Mesodermal cell (in vitro differentiated cells): ENCODE results near the gene FAM151A.

Source experiments
- H3K27ac ChIP-seq: 2 replicates; pipeline ENCODE4 v1.7.0; 2013; ENCODE audit warnings: mild to moderate bottlenecking, low read depth, low read length, moderate library complexity; ENCODE audit not compliant: severe bottlenecking
- H3K36me3 ChIP-seq: 2 replicates; pipeline ENCODE4 v1.7.1; 2013; ENCODE audit warnings: mild to moderate bottlenecking, low read length, moderate library complexity; ENCODE audit not compliant: control insufficient read depth, insufficient read depth
- H3K4me1 ChIP-seq: one replicate; pipeline ENCODE4 v1.7.1; 2013; ENCODE audit warnings: mild to moderate bottlenecking, low read length; ENCODE audit not compliant: insufficient read depth, control insufficient read depth, poor library complexity, severe bottlenecking
- H3K4me3 ChIP-seq: 2 replicates; pipeline ENCODE4 v1.7.0; 2013; ENCODE audit warnings: low read length, control low read depth, mild to moderate bottlenecking; ENCODE audit not compliant: insufficient read depth, poor library complexity, severe bottlenecking; ENCODE audit errors: extremely low read depth
- H3K9me3 ChIP-seq: 2 replicates; pipeline ENCODE4 v1.7.1; 2013; ENCODE audit warnings: mild to moderate bottlenecking, low read length, moderate library complexity; ENCODE audit not compliant: control insufficient read depth
- WGBS, 2 experiments: methylation state at CpG; one replicate each; pipeline ENCODE4 v1.1.5; 2013; ENCODE audit warnings: missing lambda C conversion rate in 2 of 2; ENCODE audit not compliant: insufficient coverage in 2 of 2; 5-methylcytosine and 5-hydroxymethylcytosine counted together

Gene FAM151A

GRCh38 chr1:54591127-54591756 is 32.1 kb downstream of the FAM151A start:
- Histone ChIP-seq H3K27ac (no peak overlapping the region), H3K9me3 (no peaks in the 10 kb centered on the region), H3K4me1 (no peaks in the 10 kb centered on the region), H3K4me3 (no peak overlapping the region), H3K36me3 (no peaks in the 10 kb centered on the region)
- WGBS, 2 experiments: 83 to 94% methylated on average over 1 to 3 of the region's 5 CpGs

- Histone ChIP-seq H3K36me3 (no peaks in the 10 kb centered on the region), H3K27ac (no peak overlapping the region), H3K9me3 (no peaks in the 10 kb centered on the region), H3K4me3 (no peak overlapping the region), H3K4me1 (no peaks in the 10 kb centered on the region)
- 79% methylated on average over 2 of the region's 2 CpGs; no CpG with 5 or more reads in 1 of the 2 experiments for WGBS, 2 experiments
Measured at GRCh38 chr1:54588377-54588776, 34.9 kb downstream of the FAM151A start.

DNA sequence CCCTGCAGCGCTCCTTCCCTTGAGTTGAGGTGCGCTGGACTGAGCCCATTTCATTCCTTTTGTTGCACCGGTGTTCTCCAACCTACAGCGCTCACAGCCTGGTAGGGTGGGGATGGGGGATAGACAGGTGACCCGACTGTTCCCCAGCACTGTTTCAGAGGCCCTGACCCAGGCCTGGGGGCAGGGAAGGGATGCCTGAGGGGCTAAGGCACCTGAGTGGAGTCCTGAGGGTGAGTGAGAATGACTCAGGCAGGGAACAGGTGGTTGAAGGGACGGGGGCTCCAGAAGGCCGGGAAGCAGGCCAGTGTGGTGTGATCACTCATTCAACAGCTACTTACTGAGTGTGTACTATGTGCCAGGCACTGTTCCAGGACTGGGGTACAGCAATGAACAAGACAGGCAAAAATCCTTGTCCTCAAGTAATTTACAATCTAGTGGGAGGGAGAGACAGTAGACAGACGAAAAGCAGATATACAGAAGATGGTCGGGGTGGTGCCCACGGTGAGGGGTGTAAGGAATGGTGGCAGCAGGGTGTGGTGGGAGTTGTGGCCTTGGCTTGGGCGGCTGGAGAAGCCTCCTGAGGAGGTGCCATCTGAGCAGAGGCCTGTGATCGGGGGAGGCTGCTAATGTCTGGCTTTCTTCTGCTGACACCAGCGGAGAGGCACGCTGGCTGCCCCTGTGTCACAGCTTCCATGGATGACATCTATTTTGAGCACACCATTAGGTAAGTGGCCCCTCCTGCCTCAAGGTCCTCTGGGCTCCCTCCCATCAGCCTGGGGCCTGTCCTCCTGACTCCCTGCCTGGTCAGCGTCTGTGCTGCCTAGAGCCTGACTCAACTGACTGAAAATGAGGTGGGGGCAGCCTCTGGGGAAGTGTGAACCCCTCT is 37.9 kb downstream of the FAM151A start:
- no peaks in the 10 kb centered on the region for H3K4me1 ChIP-seq
- no peak overlapping the region for H3K4me3 ChIP-seq
- H3K9me3 ChIP-seq: no peaks in the 10 kb centered on the region
- 91 to 94% methylated on average over 10 to 13 of the region's 15 CpGs for WGBS, 2 experiments
- H3K36me3 ChIP-seq: no peaks in the 10 kb centered on the region
- no peak overlapping the region for H3K27ac ChIP-seq

DNA sequence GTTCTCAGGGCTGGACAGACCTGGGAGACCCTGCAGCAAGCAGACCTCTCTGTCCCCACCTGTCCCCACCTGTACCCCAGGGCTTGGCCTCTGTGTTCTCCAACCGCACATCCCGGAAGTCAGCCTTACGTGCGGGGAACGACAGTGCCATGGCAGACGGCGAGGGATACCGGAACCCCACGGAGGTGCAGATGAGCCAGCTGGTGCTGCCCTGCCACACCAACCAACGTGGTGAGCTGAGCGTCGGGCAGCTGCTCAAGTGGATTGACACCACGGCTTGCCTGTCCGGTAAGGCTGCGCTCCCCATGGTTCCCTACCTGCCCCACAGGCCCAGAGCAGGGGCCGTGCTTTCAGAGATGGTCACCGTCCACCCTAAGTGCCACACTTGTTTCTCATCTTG is 38.8 kb downstream of the FAM151A start:
- H3K4me1 ChIP-seq: peaks cover 2% of the 10 kb centered on the region
- no peak overlapping the region for H3K27ac ChIP-seq
- no peak overlapping the region for H3K4me3 ChIP-seq
- no peaks in the 10 kb centered on the region for H3K36me3 ChIP-seq
- 96 to 97% methylated on average over 17 of the region's 17 CpGs for WGBS, 2 experiments
- H3K9me3 ChIP-seq: no peaks in the 10 kb centered on the region

DNA sequence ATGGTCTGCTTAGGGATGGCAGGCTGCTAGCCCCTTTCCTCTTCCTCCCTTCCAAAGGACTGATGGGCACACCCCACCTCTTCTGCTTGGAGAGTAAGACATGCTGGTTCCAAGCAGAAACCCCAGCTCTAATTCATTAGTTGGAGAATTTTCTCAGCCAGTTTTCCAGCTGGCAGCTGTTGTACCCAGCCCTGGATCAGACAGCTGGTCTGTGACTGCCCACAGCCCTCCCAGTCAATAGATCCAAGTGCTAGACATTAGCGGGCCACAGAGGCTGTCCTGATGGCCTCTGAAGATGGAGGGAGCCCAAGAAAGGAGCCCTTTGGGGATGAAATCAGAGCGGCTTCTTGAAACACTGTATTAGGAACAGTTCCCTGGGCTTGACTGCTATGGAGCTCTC is 39.5 kb downstream of the FAM151A start:
- H3K4me3 ChIP-seq: no peak overlapping the region
- H3K9me3 ChIP-seq: no peaks in the 10 kb centered on the region
- H3K27ac ChIP-seq: no peak overlapping the region
- 100% methylated on average over 2 of the region's 2 CpGs for WGBS, 2 experiments
- peaks cover 8% of the 10 kb centered on the region for H3K4me1 ChIP-seq
- H3K36me3 ChIP-seq: no peaks in the 10 kb centered on the region

DNA sequence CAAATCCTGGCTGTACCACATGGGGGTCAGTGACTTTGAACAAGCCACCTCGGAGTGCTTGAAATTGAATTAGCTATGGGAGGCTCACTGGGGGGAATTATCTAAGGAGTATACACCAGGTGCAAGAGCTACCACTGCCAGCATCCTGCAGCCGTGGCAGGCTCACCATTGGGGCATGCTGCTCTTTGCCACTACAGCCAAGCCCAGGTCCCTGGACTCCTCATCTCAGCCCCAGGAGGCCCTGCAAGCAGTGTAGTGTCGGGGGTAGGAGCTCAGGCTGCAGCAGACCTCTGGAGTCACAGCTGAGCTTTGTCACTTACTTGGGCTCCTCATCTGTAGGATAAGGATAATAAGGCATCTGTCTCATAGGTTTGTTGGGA is 40.0 kb downstream of the FAM151A start:
- Histone ChIP-seq H3K4me3 (no peak overlapping the region), H3K4me1 (peaks cover 8% of the 10 kb centered on the region), H3K36me3 (no peaks in the 10 kb centered on the region), H3K9me3 (no peaks in the 10 kb centered on the region), H3K27ac (no peak overlapping the region)
- 80 to 92% methylated on average over 2 of the region's 3 CpGs for whole genome bisulfite sequencing, 2 experiments

DNA sequence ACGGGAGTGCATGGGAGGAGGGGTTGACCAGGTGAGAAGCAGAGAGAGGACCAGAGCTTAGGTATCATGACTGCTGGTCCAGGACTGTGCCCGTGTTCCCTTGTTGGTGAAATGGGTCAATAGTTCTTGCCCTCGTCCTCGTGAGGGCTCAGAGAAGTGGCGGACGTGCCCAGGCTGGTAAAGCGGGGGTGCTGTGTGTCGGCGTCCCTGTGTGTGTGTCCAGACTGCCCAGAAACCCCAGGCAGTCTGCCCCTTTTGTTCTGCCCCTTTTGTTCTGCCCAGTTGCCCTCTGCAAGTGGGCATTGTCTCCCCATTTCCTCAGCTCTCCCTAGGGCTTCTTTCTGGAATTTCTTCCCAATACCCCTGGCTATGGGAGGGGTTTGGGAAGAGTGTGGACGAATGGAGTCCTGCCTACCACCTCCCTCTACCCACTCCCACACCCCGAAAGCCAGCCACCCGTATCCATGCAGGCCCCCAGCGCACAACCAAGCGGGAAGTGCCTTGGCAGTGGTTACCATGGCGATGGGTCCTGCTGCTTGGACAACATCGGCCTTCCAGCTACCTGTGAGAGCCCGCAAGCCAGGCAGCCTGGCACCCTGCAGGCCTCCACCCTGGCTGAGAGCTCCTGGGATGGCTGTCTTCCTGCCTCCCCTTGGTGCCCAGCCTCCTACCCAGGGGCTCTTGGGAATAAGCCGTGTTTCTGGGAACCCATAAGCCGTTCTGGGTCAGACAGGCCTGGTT is 40.6 kb downstream of the FAM151A start:
- Histone ChIP-seq H3K4me3 (no peak overlapping the region), H3K27ac (no peak overlapping the region), H3K36me3 (no peaks in the 10 kb centered on the region), H3K4me1 (peaks cover 8% of the 10 kb centered on the region), H3K9me3 (no peaks in the 10 kb centered on the region)
- 80 to 81% methylated on average over 15 to 18 of the region's 19 CpGs for WGBS, 2 experiments

DNA sequence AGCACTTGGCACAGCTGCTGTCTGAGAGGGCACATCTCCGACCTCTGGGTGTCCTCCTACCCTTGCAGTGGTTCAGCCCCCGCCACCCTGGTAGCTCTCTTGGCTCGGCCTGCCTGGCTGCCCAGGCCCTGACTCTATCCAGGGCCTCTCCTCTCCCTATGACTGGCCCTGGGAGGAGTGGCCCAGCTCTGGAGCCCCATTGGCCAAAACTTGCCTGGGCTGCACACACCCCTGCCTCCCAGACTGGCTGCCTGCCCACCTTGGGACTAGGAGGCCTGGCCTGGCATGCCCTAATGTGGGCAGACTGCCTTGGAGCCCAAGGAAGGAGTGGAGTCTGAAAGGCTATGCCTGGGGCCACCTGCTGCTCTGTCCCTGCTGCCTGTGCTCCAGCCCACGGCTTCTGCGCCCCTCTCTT is 41.7 kb downstream of the FAM151A start:
- WGBS, 2 experiments: 83 to 92% methylated on average over 5 of the region's 5 CpGs
- no peak overlapping the region for H3K4me3 ChIP-seq
- no peaks in the 10 kb centered on the region for H3K9me3 ChIP-seq
- no peak overlapping the region for H3K27ac ChIP-seq
- peaks cover 8% of the 10 kb centered on the region for H3K4me1 ChIP-seq
- H3K36me3 ChIP-seq: no peaks in the 10 kb centered on the region

DNA sequence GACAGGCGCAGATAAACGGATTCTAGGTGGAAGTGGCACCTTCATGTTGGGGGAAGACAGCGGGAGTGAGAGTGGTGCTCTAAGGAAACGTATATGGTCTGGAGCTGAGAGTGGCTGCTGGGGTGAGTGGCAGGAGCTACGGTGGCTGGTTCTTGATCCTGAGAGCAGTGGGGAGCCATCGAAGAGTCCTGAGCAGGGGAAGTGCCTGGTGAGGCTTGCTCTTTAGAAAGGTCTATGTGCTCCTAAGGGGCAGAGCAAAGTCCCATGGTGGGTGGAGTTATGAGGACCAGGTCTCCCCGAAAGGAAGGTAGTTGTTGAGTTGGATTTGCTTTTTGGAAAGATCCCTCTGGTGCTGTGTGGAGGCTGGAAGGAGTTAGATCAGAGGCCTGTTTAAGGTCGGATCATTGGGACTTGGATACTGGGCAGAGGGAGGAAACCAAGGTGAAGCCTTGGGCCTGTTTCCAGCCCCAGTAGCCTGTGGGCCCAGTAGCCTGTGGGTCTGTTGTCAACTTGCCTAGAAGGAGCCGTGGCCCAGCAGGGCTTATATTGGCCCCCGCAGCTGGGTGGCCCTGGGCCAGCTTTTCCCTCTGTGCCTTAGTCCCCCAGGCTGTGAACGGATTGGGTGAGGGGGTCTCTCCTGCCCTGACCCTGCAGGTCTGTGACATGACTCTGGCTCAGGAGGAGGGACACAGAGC is 42.3 kb downstream of the FAM151A start:
- Histone ChIP-seq H3K36me3 (no peaks in the 10 kb centered on the region), H3K4me1 (peaks cover 8% of the 10 kb centered on the region), H3K9me3 (no peaks in the 10 kb centered on the region), H3K4me3 (no peak overlapping the region), H3K27ac (no peak overlapping the region)
- 87 to 92% methylated on average over 8 to 10 of the region's 11 CpGs for WGBS, 2 experiments

- no peaks in the 10 kb centered on the region for H3K9me3 ChIP-seq
- H3K4me3 ChIP-seq: no peak overlapping the region
- WGBS, 2 experiments: 67 to 70% methylated on average over 2 to 4 of the region's 4 CpGs
- peak overlapping the region; percentile 66 for H3K27ac ChIP-seq
- no peaks in the 10 kb centered on the region for H3K36me3 ChIP-seq
- H3K4me1 ChIP-seq: peaks cover 13% of the 10 kb centered on the region
Measured at GRCh38 chr1:54579337-54579781, 44.0 kb downstream of the FAM151A start.
